Effector CD4-positive, alpha-beta T cell (primary cell): ENCODE measurements around the gene COQ8A.
"Not testable (repeated sequence)": the region's sequence is repeated elsewhere in the genome, so short reads cannot be mapped to it uniquely, and the experiment has no call there.

Experiments used
- DNase-seq: peaks from one replicate; pipeline ENCODE4 v3.0.0-alpha.2; 2020

Gene COQ8A

GRCh38 chr1:226929260-226930111, 10.6 kb upstream of the COQ8A start:
- not testable (repeated sequence) for DNase-seq

GRCh38 chr1:226934483-226935237, 5.4 kb upstream of the COQ8A start:
- no peak for DNase-seq

- no peak for DNase-seq
These were observed 2.0 kb upstream of the COQ8A start for GRCh38 chr1:226937940-226938725.

GRCh38 chr1:226938903-226939437, 1.1 kb upstream of the COQ8A start:
- DNase-seq = no peak

- peak; percentile 51 for DNase-seq
These were observed 561 bp upstream of the COQ8A start for GRCh38 chr1:226939438-226940028.

GRCh38 chr1:226940806-226941067, 643 bp downstream of the COQ8A start:
- DNase-seq = no peak

- DNase-seq = no peak
These were observed 2.3 kb downstream of the COQ8A start for GRCh38 chr1:226942392-226942791.

GRCh38 chr1:226943156-226943555, 3.1 kb downstream of the COQ8A start:
- no peak for DNase-seq

GRCh38 chr1:226943927-226944326, 3.8 kb downstream of the COQ8A start:
- no peak for DNase-seq

GRCh38 chr1:226945106-226945857, 5.2 kb downstream of the COQ8A start:
- no peak for DNase-seq

- DNase-seq = no peak
These were observed 5.8 kb downstream of the COQ8A start for GRCh38 chr1:226945858-226946245.

GRCh38 chr1:226946285-226946684, 6.2 kb downstream of the COQ8A start:
- DNase-seq = no peak

GRCh38 chr1:226946841-226947240, 6.7 kb downstream of the COQ8A start:
- no peak for DNase-seq

GRCh38 chr1:226948051-226948450, 8.0 kb downstream of the COQ8A start:
- DNase-seq = no peak

- no peak for DNase-seq
These were observed 8.4 kb downstream of the COQ8A start for GRCh38 chr1:226948480-226948879.

GRCh38 chr1:226948996-226949395, 8.9 kb downstream of the COQ8A start:
- DNase-seq = no peak

- no peak for DNase-seq
These were observed 9.3 kb downstream of the COQ8A start for GRCh38 chr1:226949401-226949800.

- DNase-seq = no peak
These were observed 10.2 kb downstream of the COQ8A start for GRCh38 chr1:226950316-226950715.

GRCh38 chr1:226950871-226951270, 10.8 kb downstream of the COQ8A start:
- no peak for DNase-seq

GRCh38 chr1:226951286-226952117, 11.4 kb downstream of the COQ8A start:
- no peak for DNase-seq

- DNase-seq = no peak
These were observed 12.0 kb downstream of the COQ8A start for GRCh38 chr1:226952118-226952441.
